GM12878 (cell line): ENCODE data around the gene APPL2. TPM values are rescaled to one million over a fixed set of nuclear protein-coding genes. Genes with fewer than 3 reads are reported as not detected.

Experiments
- ATAC-seq: fragments of 200-7000 bp; cut with Tn5 transposase; 3 replicates; pipeline ENCODE4 v1.9.1; 2020; ENCODE audit warnings: mild to moderate bottlenecking, moderate library complexity
- BruUV-seq: library from RNA; stranded (reverse); fragments of 400-500 nt; replicated peaks from 2 replicates; lab custom pipeline; 2021; lab: Mats Ljungman, UMichigan
- CTCF ChIA-PET: fragments of 300-600 bp; sonication (Branson Sonifier 250); formaldehyde crosslinking; extraction: SDS; loops from one replicate; lab custom pipeline; 2021; ENCODE audit warnings: inconsistent platforms; lab: Yijun Ruan, JAX
- POLR2A ChIA-PET: fragments of 350-600 bp; formaldehyde crosslinking; extraction: SDS; loops from one replicate; lab custom pipeline; 2021; ENCODE audit warnings: inconsistent platforms; lab: Charles Lee
- RAD21 ChIA-PET: fragments of 300-600 bp; sonication (Branson Sonifier 250); formaldehyde crosslinking; loops from one replicate; lab custom pipeline; 2023; ENCODE audit warnings: antibody characterized with exemption; ENCODE audit not compliant: unreplicated experiment; lab: Charles Lee
- SMC1A ChIA-PET: fragments of 300-600 bp; sonication (Branson Sonifier 250); formaldehyde crosslinking; loops from one replicate; lab custom pipeline; 2023; ENCODE audit not compliant: unreplicated experiment, uncharacterized antibody; lab: Charles Lee
- DNase-seq: peaks from one replicate; pipeline ENCODE4 v3.0.0-alpha.2; 2011; ENCODE audit warnings: low read depth, low spot score
- FAIRE-seq: peaks from 3 replicates; lab custom pipeline; 2011; peaks lifted over from hg19 to GRCh38; lab: Jason Lieb, UNC
- H2AFZ ChIP-seq: 2 replicates; pipeline ENCODE4 v1.6.0; 2011; ENCODE audit warnings: low read depth, low read length, control low read depth; ENCODE audit not compliant: control insufficient read depth
- H3K27ac ChIP-seq: 2 replicates; pipeline ENCODE4 v1.5.1; 2011; ENCODE audit warnings: control low read depth; ENCODE audit not compliant: control insufficient read depth, insufficient read depth
- H3K27me3 ChIP-seq, 2 experiments: replicated peaks in 1 of 2; 2 replicates each; pipeline versions ENCODE4 v1.6.0 to v1.6.1; 2011; ENCODE audit warnings: low read length in 1 of 2; ENCODE audit not compliant: control insufficient read depth in 2 of 2, insufficient read depth in 2 of 2
- H3K36me3 ChIP-seq, 2 experiments: 2 replicates each; pipeline ENCODE4 v1.5.1; 2011; ENCODE audit warnings: low read length in 1 of 2; ENCODE audit not compliant: control insufficient read depth in 2 of 2, insufficient read depth in 2 of 2
- H3K4me1 ChIP-seq: 2 replicates; pipeline ENCODE4 v1.6.1; 2011; ENCODE audit warnings: mild to moderate bottlenecking, low read length, moderate library complexity, mixed read lengths; ENCODE audit not compliant: control insufficient read depth, insufficient read depth
- H3K4me2 ChIP-seq: 2 replicates; pipeline ENCODE4 v1.6.0; 2011; ENCODE audit warnings: control low read depth; ENCODE audit not compliant: control insufficient read depth, insufficient read depth
- H3K4me3 ChIP-seq: fragments of 200-600 bp; sonication (generic); 2 replicates; pipeline ENCODE4 v1.5.1; 2016
- H3K79me2 ChIP-seq: 2 replicates; pipeline ENCODE4 v1.6.0; 2011; ENCODE audit warnings: low read length; ENCODE audit not compliant: control insufficient read depth, insufficient read depth
- H3K9ac ChIP-seq: 2 replicates; pipeline ENCODE4 v1.8.0; 2011; ENCODE audit warnings: low read length, control low read depth, mixed read lengths; ENCODE audit not compliant: control insufficient read depth, insufficient read depth
- H3K9me3 ChIP-seq: replicated peaks from 3 replicates; pipeline ENCODE4 v1.5.1; 2011; ENCODE audit warnings: mild to moderate bottlenecking, low read length; ENCODE audit not compliant: control insufficient read depth, insufficient read depth
- H4K20me1 ChIP-seq: 2 replicates; pipeline ENCODE4 v1.6.0; 2011; ENCODE audit not compliant: control insufficient read depth, insufficient read depth
- CHD2 ChIP-seq: IDR thresholded peaks from 2 replicates; pipeline ENCODE4 v1.6.1; 2011; ENCODE audit warnings: low read depth, low read length, improper control_type of control experiment, borderline replicate concordance
- CREB1 ChIP-seq: IDR thresholded peaks from 2 replicates; pipeline ENCODE4 v1.6.1; 2012; ENCODE audit warnings: low read depth, mild to moderate bottlenecking, inconsistent platforms
- EED ChIP-seq: sonication (generic); IDR thresholded peaks from 2 replicates; pipeline ENCODE4 v1.6.1; 2016; ENCODE audit warnings: antibody characterized with exemption, low read depth
- ETV6 ChIP-seq, 2 experiments: fragments of 450-650 bp in 1 of 2; IDR thresholded peaks in 1 of 2; conservative IDR thresholded peaks in 1 of 2; 2 replicates each; pipeline ENCODE4 v1.6.1; 2014; ENCODE audit warnings: antibody characterized with exemption in 1 of 2, borderline replicate concordance in 1 of 2, low read depth in 1 of 2, mild to moderate bottlenecking in 1 of 2, moderate library complexity in 1 of 2
- FOXM1 ChIP-seq: IDR thresholded peaks from 2 replicates; pipeline ENCODE4 v1.6.1; 2012; ENCODE audit warnings: low read depth, mild to moderate bottlenecking, inconsistent platforms, low read length, moderate library complexity
- JUNB ChIP-seq: IDR thresholded peaks from 2 replicates; pipeline ENCODE4 v1.6.1; 2016; ENCODE audit warnings: antibody characterized with exemption, mild to moderate bottlenecking
- JUND ChIP-seq: IDR thresholded peaks from 2 replicates; pipeline ENCODE4 v1.6.1; 2012; ENCODE audit warnings: low read depth, mild to moderate bottlenecking, low read length, improper control_type of control experiment, moderate library complexity
- KLF5 ChIP-seq: fragments of 450-650 bp; IDR thresholded peaks from 2 replicates; pipeline ENCODE4 v1.6.1; 2014; ENCODE audit warnings: mild to moderate bottlenecking; ENCODE audit not compliant: partially characterized antibody
- MTA3 ChIP-seq: IDR thresholded peaks from 2 replicates; pipeline ENCODE4 v1.6.1; 2012; ENCODE audit warnings: low read length, inconsistent platforms, borderline replicate concordance
- NFYA ChIP-seq: IDR thresholded peaks from 2 replicates; pipeline ENCODE4 v1.6.1; 2011; ENCODE audit warnings: low read depth, mild to moderate bottlenecking, low read length, improper control_type of control experiment, borderline replicate concordance
- NR2F1 ChIP-seq: fragments of 450-650 bp; conservative IDR thresholded peaks from 2 replicates; pipeline ENCODE4 v1.6.1; 2017; ENCODE audit warnings: mild to moderate bottlenecking
- POLR2AphosphoS5 ChIP-seq: IDR thresholded peaks from 2 replicates; pipeline ENCODE4 v1.6.1; 2011; ENCODE audit warnings: mild to moderate bottlenecking, low read length, inconsistent platforms
- RAD51 ChIP-seq: fragments of 450-650 bp; IDR thresholded peaks from 2 replicates; pipeline ENCODE4 v1.6.1; 2016; ENCODE audit warnings: moderate library complexity, mild to moderate bottlenecking, inconsistent platforms
- SIN3A ChIP-seq: IDR thresholded peaks from 2 replicates; pipeline ENCODE4 v1.6.1; 2012; ENCODE audit warnings: low read depth, low read length, improper control_type of control experiment
- SMC3 ChIP-seq: IDR thresholded peaks from 2 replicates; pipeline ENCODE4 v1.6.1; 2011; ENCODE audit warnings: low read length, improper control_type of control experiment, borderline replicate concordance
- SREBF2 ChIP-seq: IDR thresholded peaks from 2 replicates; pipeline ENCODE4 v1.6.1; 2012; ENCODE audit warnings: mild to moderate bottlenecking, low read length
- SRF ChIP-seq, 2 experiments: IDR thresholded peaks; 2 replicates each; pipeline ENCODE4 v1.6.1; 2011; ENCODE audit warnings: low read depth in 2 of 2, low read length in 2 of 2, mild to moderate bottlenecking in 1 of 2, moderate library complexity in 1 of 2
- TBL1XR1 ChIP-seq: IDR thresholded peaks from 2 replicates; pipeline ENCODE4 v1.6.1; 2012; ENCODE audit warnings: low read depth, low read length, improper control_type of control experiment
- WGBS: methylation state at CpG from one replicate; pipeline ENCODE4 v1.1.6; 2016; ENCODE audit warnings: low lambda C conversion rate; ENCODE audit not compliant: insufficient replicate concordance, insufficient coverage; ENCODE audit errors: missing lambda C conversion rate; 5-methylcytosine and 5-hydroxymethylcytosine counted together
- in situ Hi-C: fragments of 300-500 bp; cut with MboI; formaldehyde crosslinking; loops from 9 replicates; pipeline ENCODE4 v1.14.3; 2018; ENCODE audit warnings: mixed read lengths
- intact Hi-C: fragments of 100-400 bp; cut with micrococcal nuclease; formaldehyde crosslinking; loops from one replicate; pipeline ENCODE4 v1.14.2; 2022; ENCODE audit not compliant: unreplicated experiment
- polyA plus RNA-seq, 11 experiments: library from polyadenylated mRNA; depleted of rRNA in 4 of 11; unstranded in 6 of 11; stranded (reverse) in 5 of 11; fragments of >200 nt; fragmentation: Nextera tagmentation in 4 of 11; fragmentation: Illumina TruSeq in 1 of 11; extraction: Ambion mirVana in 4 of 11; extraction: Trizol in 1 of 11; gene quantifications; 1 replicate in 1 of 11; 2 replicates in 10 of 11; pipeline versions ENCODE4 v1.2.1 to v1.2.3, GENCODE V29; 2011 to 2016; ENCODE audit warnings: inconsistent platforms in 2 of 11, missing spikeins in 2 of 11, low read depth in 1 of 11
- total RNA-seq, 4 experiments: library from RNA; depleted of rRNA in 3 of 4; stranded (reverse); fragments of >200 nt in 3 of 4; fragmentation: Illumina TruSeq in 1 of 4; extraction: Trizol in 1 of 4; gene quantifications; 2 replicates each; pipeline versions ENCODE4 v1.2.1 to v1.2.3, GENCODE V29; 2013 to 2021
- TF ChIP-seq, protein P1 (sequence below): IDR thresholded peaks from 2 replicates; pipeline ENCODE4 v1.6.1; 2012; ENCODE audit warnings: mild to moderate bottlenecking, low read depth, low read length

APPL2 gene
- total and polyA plus RNA-seq, 10 of the 15 experiments (the other 5 are each of a cell fraction or from before 2014, with no cell fraction given), result 1.9 to 14.2 (median 7.5) TPM

DNA sequence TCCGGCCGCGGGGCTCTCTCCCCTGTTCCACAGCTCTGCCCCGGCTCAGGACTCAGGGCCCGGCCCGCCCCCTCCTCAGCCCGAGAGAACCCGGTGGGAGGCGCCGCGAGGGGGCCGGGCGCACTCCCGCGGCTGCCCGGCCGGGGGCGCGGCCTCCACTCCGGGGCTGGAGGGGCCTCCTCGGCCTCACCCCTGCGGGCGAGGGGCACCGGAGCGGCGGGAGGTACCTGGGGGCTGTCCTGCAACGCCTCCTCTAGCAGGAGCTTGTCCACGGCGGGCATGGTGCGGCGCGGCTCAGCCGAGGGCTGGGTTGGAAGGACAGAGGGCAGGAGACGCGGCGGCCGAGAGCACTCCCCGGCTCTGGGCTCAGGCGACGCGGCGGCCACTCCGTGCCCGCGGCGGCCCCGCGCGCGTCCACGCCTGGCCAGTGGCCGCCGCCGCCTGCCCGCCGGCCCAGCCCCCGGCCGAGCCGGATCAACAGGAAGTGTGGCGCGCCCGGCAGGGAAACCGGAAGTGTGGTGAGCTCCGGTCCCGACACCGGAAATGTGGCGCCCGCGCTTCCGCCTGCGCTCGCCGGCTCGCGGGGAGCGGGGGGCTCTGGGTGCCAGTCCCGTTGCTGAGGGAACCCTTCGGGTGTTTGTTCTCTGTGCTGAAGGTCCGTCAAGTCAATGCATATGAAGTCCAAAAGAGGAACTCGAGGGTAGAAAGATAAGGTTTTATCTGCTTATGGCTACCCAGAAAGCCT is at the start of gene APPL2 (continued):
- TF ChIP-seq JUNB, result no peak
- TF ChIP-seq CREB1, result peak; percentile 54; the same call in 1 of the 2 replicates
- TF ChIP-seq ETV6 (conservative IDR thresholded peaks at IDR 0.05 in 1 of 2, IDR thresholded peaks at IDR 0.05 in 1 of 2; ENCODE audit: borderline replicate concordance in 1 of 2, low read depth in 1 of 2), result peak; percentile 93 to 98; a peak in 3 of 4 replicates
- TF ChIP-seq NFYA, result no peak
- TF ChIP-seq TBL1XR1, result no peak
- peak; percentile 69; the same call in 1 of the 2 replicates for TF ChIP-seq NR2F1
- TF ChIP-seq KLF5, result no peak
- TF ChIP-seq JUND, result no peak
- TF ChIP-seq RAD51, result no peak
- no peak for TF ChIP-seq SREBF2
- TF ChIP-seq SIN3A, result no peak
- TF ChIP-seq, all 136 proteins: peak for 39

DNA sequence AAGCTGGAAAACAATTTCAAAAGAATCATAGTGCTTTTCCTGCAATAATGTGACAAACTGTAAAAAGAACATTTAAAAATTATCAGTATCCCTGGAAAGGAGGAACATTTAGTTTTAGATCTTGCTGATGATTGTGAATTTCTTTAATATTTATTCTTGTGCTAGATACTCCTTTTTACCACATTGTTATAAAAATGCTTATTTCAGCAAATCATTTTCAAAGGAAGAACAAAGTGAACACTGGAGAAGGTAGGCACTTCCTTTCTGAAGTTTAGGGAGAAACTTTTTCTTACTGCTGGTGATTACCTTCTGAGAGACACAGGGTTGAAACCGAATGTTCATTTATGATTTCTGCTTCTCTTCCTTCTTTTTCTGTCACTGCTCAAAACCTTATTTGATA is 49.4 kb upstream of the APPL2 start:
- no peak overlapping the region for H3K4me2 ChIP-seq
- H3K4me1 ChIP-seq, result no peaks in the 10 kb centered on the region
- no peak overlapping the region for H2AFZ ChIP-seq
- no peaks in the 10 kb centered on the region for H3K27me3 ChIP-seq
- intact Hi-C loops (no loop called here), in situ Hi-C loops (no loop called here)
- no TSS peak for BruUV-seq
- no peaks in the 10 kb centered on the region for H3K9me3 ChIP-seq
- ChIA-PET RAD21 (no interaction called here), POLR2A (no interaction called here), SMC1A (interaction anchor here (1.2 to 1.8 kb wide), 2 partner anchors 35 to 82 kb away, joined by 3 to 4 read pairs; no protein-coding TSS in a partner anchor), CTCF (interaction anchor here (1.2 to 2.5 kb wide), 4 partner anchors 12 to 98 kb away, joined by 3 to 9 read pairs (median 6); no protein-coding TSS in a partner anchor)
- no peak overlapping the region for H3K9ac ChIP-seq
- FAIRE-seq, result no peak
- no peaks in the 10 kb centered on the region for H3K36me3 ChIP-seq
- H3K79me2 ChIP-seq, result no peaks in the 10 kb centered on the region
- H3K4me3 ChIP-seq, result no peak overlapping the region
- H4K20me1 ChIP-seq, result no peaks in the 10 kb centered on the region
- H3K27ac ChIP-seq, result no peak overlapping the region
- no peak for ATAC-seq
- no peak for DNase-seq
- WGBS, result 84% methylated on average over 1 of the region's 1 CpG
- TF ChIP-seq, protein P1, sequence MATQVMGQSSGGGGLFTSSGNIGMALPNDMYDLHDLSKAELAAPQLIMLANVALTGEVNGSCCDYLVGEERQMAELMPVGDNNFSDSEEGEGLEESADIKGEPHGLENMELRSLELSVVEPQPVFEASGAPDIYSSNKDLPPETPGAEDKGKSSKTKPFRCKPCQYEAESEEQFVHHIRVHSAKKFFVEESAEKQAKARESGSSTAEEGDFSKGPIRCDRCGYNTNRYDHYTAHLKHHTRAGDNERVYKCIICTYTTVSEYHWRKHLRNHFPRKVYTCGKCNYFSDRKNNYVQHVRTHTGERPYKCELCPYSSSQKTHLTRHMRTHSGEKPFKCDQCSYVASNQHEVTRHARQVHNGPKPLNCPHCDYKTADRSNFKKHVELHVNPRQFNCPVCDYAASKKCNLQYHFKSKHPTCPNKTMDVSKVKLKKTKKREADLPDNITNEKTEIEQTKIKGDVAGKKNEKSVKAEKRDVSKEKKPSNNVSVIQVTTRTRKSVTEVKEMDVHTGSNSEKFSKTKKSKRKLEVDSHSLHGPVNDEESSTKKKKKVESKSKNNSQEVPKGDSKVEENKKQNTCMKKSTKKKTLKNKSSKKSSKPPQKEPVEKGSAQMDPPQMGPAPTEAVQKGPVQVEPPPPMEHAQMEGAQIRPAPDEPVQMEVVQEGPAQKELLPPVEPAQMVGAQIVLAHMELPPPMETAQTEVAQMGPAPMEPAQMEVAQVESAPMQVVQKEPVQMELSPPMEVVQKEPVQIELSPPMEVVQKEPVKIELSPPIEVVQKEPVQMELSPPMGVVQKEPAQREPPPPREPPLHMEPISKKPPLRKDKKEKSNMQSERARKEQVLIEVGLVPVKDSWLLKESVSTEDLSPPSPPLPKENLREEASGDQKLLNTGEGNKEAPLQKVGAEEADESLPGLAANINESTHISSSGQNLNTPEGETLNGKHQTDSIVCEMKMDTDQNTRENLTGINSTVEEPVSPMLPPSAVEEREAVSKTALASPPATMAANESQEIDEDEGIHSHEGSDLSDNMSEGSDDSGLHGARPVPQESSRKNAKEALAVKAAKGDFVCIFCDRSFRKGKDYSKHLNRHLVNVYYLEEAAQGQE, result no peak
- no peak for TF ChIP-seq FOXM1
- no peak for TF ChIP-seq MTA3
- TF ChIP-seq SRF (IDR thresholded peaks at IDR 0.05; ENCODE audit: low read depth in 2 of 2, low read length in 2 of 2), result no peak
- no peak for TF ChIP-seq CHD2
- no peak for TF ChIP-seq EED
- TF ChIP-seq POLR2AphosphoS5, result no peak
- no peak for TF ChIP-seq SMC3
